Fibroblast of skin of abdomen (primary cell): ENCODE data around the gene C19orf85.

Source experiments
- DNase-seq: peaks from one replicate; pipeline ENCODE4 v3.0.0-alpha.2; 2013

C19orf85 gene

DNA sequence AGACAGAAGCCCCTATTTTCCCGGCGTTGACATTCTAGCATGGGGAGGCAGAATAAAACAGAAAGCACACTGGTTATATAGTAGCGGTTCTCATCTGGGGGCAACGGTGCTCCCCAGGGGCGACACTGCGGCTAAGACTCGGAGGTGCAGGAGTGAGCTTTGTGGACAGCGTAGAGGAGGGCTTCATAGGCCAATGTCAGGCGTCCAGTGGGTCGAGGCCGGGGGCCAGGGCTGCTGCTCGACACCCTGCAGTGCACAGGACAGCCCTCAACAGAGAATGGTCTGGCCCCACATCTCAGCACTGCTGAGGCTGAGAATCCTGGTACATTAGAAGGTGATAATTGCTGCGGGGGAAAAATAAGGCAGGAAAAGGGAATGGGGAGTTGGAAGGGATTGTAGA lies 13.4 kb upstream of the C19orf85 start:
- no peak for DNase-seq

GRCh38 chr19:55476100-55476775 lies 11.7 kb upstream of the C19orf85 start, which contains the start of gene ZNF628:
Gene ZNF628, plus strand, starts transcription at chr19:55476617. Its CDS starts 3,294 bp downstream, at chr19:55479911.
- DNase-seq, result peak; percentile 99

- peak; percentile 46 for DNase-seq
These were observed 10.0 kb upstream of the C19orf85 start for GRCh38 chr19:55474269-55475265.

GRCh38 chr19:55473225-55474012 lies 8.9 kb upstream of the C19orf85 start:
- DNase-seq, result no peak

- peak; percentile 72 for DNase-seq
These were observed 7.9 kb upstream of the C19orf85 start for GRCh38 chr19:55472463-55472862.

GRCh38 chr19:55471266-55471665 lies 6.7 kb upstream of the C19orf85 start:
- no peak for DNase-seq

DNA sequence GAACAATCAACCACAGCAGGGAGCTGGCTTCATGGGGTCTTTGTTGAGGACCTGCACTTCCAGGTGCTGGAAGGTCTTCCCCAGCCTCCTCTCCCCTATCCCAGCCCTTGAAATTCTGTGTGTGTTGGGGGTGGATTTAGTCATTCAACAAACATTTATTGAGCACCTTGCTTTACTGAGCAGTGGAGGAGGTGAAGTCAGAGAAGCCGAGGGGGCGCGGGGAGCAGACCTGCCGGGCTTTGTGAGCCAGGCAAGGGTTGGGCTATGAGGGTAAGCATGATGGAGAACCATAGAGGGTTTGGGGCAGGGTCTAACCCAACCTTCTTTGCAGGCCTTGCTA lies 3.5 kb upstream of the C19orf85 start:
- no peak for DNase-seq

DNA sequence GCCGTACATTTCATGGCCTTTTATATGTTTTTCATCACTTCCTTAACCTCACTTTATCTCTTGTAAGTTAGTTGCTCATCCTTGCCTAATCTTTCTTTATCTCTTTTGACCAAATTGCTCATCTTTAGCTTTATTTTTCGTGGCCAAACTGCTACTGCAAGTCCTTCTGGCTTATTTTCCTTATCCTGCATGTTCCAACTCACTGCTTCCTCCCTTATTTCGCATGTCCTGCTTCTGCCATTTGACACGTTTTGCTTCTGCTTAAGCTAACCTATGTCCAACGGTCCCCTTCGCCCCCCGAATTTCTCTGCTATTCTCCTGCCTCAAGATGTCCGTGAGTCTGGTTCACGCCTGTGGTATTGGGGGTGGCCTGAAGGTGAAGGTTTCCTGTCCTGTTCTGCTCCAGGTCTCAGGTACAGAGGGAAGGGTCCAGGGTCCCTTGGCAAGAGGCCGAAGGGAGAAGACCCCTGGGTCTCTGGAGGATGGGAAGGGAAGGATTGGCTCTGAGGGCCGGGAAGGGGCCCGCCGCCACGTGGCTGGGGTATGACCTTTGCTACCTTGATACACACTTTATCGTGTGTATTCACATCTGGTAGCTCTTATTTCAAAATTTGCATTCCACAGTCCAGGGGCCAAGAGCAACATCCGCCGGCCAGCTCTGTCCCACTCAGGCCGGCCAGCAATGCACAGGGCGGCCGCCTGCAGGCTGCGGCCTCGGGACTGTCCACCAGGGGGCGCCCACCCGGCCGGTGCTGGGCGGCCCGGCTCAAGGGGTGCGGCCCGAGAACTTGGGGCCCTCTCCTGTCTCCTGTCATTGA lies 2.9 kb upstream of the C19orf85 start:
- DNase-seq, result peak; percentile 44

GRCh38 chr19:55466241-55466614 lies 1.7 kb upstream of the C19orf85 start:
- no peak for DNase-seq

DNA sequence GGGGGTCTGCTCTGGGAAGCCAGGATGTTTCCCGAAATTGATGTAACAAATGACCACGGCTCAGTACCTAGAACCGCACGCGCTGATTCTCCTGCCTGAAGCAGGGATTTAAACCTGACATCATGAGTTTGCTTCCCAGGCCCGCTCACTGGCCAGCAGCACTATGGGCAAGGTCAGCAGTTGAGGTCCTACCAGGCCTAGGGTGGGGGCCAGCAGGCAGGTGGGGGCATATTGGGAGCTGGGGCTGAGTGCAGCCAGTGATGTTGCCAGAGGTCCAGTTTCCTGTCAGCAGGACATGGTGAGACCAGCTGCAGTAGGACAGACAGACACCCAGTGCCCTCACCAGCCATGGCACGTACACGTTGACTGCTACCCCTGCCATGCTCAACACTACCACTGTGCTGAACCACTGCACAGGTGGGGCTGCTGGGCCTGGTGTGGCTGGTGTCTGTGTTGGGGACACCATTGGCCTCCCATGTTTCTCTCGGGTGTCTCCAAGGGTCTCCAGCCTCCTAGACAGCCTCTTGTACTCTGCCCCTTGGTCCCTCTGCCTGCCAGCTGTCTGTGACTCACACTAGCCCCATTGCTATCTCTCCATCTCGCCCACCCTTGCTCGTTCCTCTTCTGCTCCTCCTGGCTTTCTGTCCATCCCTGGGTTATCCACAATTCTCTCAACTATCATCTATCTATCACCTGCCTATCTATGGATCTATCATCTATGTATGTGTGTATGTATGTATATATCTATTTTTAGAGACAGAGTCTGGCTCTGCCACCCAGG lies 1.1 kb upstream of the C19orf85 start:
- DNase-seq, result no peak

- DNase-seq, result no peak
These were observed 401 bp downstream of the C19orf85 start for GRCh38 chr19:55464039-55464661.

DNA sequence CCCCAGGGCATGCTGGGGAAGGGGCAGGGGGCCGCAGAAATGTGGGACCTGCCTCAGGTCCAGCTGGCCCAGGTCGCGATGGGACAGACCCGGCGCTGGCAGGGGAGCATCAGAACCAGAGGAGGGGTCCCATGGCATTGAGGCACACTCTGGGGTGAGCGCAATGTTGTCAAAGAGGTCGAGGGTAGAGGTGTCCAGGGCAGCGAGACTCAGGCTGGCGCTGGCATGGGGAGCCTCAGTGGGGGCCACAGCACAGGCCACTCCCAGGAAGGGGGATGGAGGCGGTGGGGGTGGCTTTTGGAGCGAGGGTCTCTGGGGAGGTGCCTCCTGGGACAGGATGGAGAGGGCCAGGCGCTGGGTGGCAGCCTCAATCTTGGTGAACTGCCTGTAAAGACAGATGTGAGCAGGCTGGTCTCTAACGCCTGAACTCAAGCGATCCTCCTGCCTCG lies 944 bp downstream of the C19orf85 start:
- DNase-seq, result no peak

DNA sequence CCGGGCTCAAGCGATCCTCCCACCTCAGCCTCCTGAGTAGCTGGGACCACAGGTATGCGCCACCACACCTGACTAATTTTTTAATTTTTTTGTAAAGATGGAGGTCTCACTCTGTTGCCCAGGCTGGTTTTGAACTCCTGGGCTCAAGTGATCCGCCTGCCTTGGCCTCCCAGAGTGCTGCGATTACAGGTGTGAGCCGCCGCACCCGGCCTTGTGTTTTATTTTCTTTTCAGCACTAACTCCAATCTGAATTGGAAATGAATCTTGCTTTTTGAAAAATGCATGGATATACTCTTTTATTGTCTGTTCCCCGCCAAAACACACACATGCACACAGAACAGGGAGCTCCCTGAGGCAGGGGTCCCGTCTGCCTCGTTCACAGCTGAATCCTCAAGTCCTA lies 1.8 kb downstream of the C19orf85 start:
- DNase-seq, result no peak

DNA sequence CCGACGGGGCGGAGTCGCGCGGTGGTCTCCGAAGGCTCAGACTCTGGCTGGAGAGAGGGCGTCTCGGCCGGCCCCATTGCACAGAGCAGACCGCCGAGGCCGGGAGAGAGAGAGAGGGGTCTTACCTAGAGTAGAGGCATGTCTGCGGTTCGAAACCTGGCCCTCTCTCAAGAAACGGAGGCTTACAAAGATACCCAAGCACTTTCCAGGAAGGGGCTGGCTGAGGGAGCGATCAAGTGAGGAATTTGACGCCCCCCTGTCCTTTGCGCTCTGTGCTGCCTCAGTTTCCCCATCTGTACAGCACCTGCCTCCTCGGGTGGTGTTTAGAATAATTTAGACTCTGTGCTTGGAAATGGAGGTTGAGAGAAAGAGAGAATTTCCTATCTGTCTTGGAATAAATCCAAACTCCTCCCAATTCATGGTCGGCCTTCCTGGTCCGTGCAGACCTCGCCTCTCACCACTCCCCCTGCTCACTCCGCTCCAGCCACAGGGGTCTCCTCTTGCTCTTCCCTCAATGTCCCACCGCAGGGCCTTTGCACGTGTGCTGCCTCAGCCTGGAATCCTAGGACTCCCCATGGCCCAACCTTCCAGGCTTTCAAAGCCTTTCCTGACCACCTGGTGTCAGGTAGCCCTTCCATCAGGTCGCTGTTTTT lies 2.5 kb downstream of the C19orf85 start:
- DNase-seq, result peak; percentile 23

DNA sequence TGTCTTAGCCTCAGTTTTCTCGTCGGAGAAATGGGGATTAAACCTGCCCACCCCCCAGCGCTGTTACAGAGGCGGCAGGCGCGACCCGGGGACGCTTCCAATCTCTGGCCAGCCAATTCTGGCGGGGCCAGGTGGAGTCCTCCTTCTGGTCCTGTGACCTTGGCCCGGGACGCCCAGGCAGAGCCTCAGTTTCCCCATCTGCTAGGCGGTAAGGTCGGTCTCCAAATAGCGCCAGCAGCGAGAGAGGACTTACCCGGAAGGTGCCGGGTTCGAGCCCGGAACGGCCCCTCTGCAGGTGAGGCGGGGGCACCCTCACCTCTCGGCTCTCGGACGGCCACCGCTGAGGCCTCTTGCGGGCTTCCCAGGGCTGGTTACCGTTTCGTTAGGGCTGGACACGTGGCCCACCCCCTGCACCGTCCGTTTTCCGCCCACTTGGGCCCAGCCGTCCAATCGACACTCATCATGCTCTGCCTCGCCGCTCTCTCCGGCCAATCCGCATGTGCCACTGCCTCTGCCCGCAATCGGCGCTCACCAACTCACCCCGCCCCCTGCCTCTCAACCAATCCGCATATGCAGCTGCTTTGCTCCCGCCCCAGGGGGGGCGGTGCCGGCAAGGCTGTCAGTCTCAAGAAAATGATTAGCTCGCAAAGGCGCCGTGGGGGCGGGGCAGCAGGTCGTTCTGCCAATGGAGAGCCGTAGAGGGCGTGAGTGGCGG lies 3.1 kb downstream of the C19orf85 start, which contains the start of gene ISOC2:
ISOC2 (minus strand) TSS at position 384 of the 715 bp plus-strand sequence. CDS start 5,156 bp downstream, outside the sequence.
- peak; percentile 100 for DNase-seq

- peak; percentile 81 for DNase-seq
These were observed 3.8 kb downstream of the C19orf85 start for GRCh38 chr19:55460670-55461258.

GRCh38 chr19:55459950-55460657 lies 4.4 kb downstream of the C19orf85 start:
- DNase-seq, result no peak

DNA sequence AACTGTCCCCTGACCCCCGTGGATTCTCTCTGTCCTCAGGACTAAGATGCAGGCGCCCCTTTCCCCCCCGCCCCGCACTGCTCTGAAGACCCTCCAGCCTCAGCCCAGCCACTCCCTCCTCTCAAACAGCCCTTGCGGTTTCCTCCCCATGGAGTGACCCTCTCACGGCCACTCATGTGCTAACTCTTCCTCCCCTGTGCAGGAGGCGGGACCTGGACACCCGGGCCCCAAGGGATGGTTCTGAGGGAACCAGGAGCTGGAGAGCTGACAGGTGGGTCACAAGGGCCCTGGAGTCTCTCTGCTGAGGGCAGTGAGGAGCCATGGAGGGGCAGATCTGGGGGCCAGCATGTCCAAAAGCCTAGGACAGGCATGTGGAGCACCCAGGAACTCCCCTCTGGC lies 5.0 kb downstream of the C19orf85 start:
- no peak for DNase-seq
